ENCODE measurements around the gene ARID1B.

ARID1B gene

GRCh38 chr6:156992020-156992804, 215.0 kb downstream of the ARID1B start:
- no peak for DNase-seq (ENCODE audit: low spot score)

GRCh38 chr6:156993713-156994112, 216.5 kb downstream of the ARID1B start:
- DNase-seq (ENCODE audit: low spot score), result no peak

GRCh38 chr6:156994215-156995076, 217.3 kb downstream of the ARID1B start:
- DNase-seq (ENCODE audit: low spot score), result no peak

GRCh38 chr6:156995502-156995901, 218.3 kb downstream of the ARID1B start:
- no peak for DNase-seq (ENCODE audit: low spot score)

- DNase-seq (ENCODE audit: low spot score), result no peak
These were observed 219.1 kb downstream of the ARID1B start for GRCh38 chr6:156996265-156996664.

- no peak for DNase-seq (ENCODE audit: low spot score)
These were observed 221.7 kb downstream of the ARID1B start for GRCh38 chr6:156998794-156999330.

- DNase-seq (ENCODE audit: low spot score), result no peak
These were observed 222.6 kb downstream of the ARID1B start for GRCh38 chr6:156999762-157000161.

- DNase-seq (ENCODE audit: low spot score), result no peak
These were observed 224.5 kb downstream of the ARID1B start for GRCh38 chr6:157001716-157002115.

- DNase-seq (ENCODE audit: low spot score), result no peak
These were observed 225.6 kb downstream of the ARID1B start for GRCh38 chr6:157002774-157003173.

- DNase-seq (ENCODE audit: low spot score), result no peak
These were observed 228.8 kb downstream of the ARID1B start for GRCh38 chr6:157005940-157006339.

- DNase-seq (ENCODE audit: low spot score), result no peak
These were observed 231.4 kb downstream of the ARID1B start for GRCh38 chr6:157008568-157008967.

GRCh38 chr6:157012355-157012754, 235.2 kb downstream of the ARID1B start:
- no peak for DNase-seq (ENCODE audit: low spot score)

GRCh38 chr6:157013649-157014304, 236.6 kb downstream of the ARID1B start:
- no peak for DNase-seq (ENCODE audit: low spot score)

- DNase-seq (ENCODE audit: low spot score), result no peak
These were observed 237.7 kb downstream of the ARID1B start for GRCh38 chr6:157014871-157015270.

GRCh38 chr6:157017022-157017421, 239.8 kb downstream of the ARID1B start:
- DNase-seq (ENCODE audit: low spot score), result no peak

GRCh38 chr6:157017861-157018260, 240.7 kb downstream of the ARID1B start:
- no peak for DNase-seq (ENCODE audit: low spot score)

GRCh38 chr6:157019115-157019641, 242.0 kb downstream of the ARID1B start:
- DNase-seq (ENCODE audit: low spot score), result peak; percentile 40

- DNase-seq (ENCODE audit: low spot score), result peak; percentile 12
These were observed 242.6 kb downstream of the ARID1B start for GRCh38 chr6:157019733-157020132.

- peak; percentile 14 for DNase-seq (ENCODE audit: low spot score)
These were observed 243.2 kb downstream of the ARID1B start for GRCh38 chr6:157020398-157020797.

- DNase-seq (ENCODE audit: low spot score), result no peak
These were observed 243.7 kb downstream of the ARID1B start for GRCh38 chr6:157020881-157021343.

GRCh38 chr6:157021344-157021992, 244.3 kb downstream of the ARID1B start:
- DNase-seq (ENCODE audit: low spot score), result peak; percentile 93
